Stimulated activated CD8-positive, alpha-beta memory T cell treated with anti-CD3 and anti-CD28 coated beads, Interleukin-15, amount 100 ng/mL, for 1 hour (primary cell): Measurements from ENCODE around the gene FASTKD2.
"Not testable (repeated sequence)": the region's sequence is repeated elsewhere in the genome, so short reads cannot be mapped to it uniquely, and the experiment has no call there.

ENCODE experiments used
- DNase-seq: peaks from one replicate; pipeline ENCODE4 v3.0.0-alpha.2; 2020; ENCODE audit warnings: low read depth

The FASTKD2 gene

GRCh38 chr2:206790311-206790935 lies 25.0 kb downstream of the FASTKD2 start:
- DNase-seq: no peak

GRCh38 chr2:206792645-206793044 lies 27.2 kb downstream of the FASTKD2 start:
- DNase-seq: no peak

GRCh38 chr2:206797376-206797775 lies 32.0 kb downstream of the FASTKD2 start:
- DNase-seq: no peak

- DNase-seq: no peak
These were observed 32.6 kb downstream of the FASTKD2 start for GRCh38 chr2:206798000-206798399.

GRCh38 chr2:206799083-206799482 lies 33.7 kb downstream of the FASTKD2 start:
- no peak for DNase-seq

GRCh38 chr2:206800506-206801417 lies 35.4 kb downstream of the FASTKD2 start:
- DNase-seq: peak; percentile 21

- no peak for DNase-seq
These were observed 36.2 kb downstream of the FASTKD2 start for GRCh38 chr2:206801418-206802189.

- DNase-seq: no peak
These were observed 37.5 kb downstream of the FASTKD2 start for GRCh38 chr2:206802654-206803514.

- no peak for DNase-seq
These were observed 38.9 kb downstream of the FASTKD2 start for GRCh38 chr2:206804326-206804725.

- no peak for DNase-seq
These were observed 40.6 kb downstream of the FASTKD2 start for GRCh38 chr2:206805887-206806607.

GRCh38 chr2:206807624-206808023 lies 42.2 kb downstream of the FASTKD2 start:
- DNase-seq: not testable (repeated sequence)

GRCh38 chr2:206812471-206812870 lies 47.1 kb downstream of the FASTKD2 start:
- DNase-seq: not testable (repeated sequence)

GRCh38 chr2:206814498-206814897 lies 49.1 kb downstream of the FASTKD2 start:
- no peak for DNase-seq

- no peak for DNase-seq
These were observed 55.4 kb downstream of the FASTKD2 start for GRCh38 chr2:206820807-206821206.

- DNase-seq: no peak
These were observed 57.8 kb downstream of the FASTKD2 start for GRCh38 chr2:206823178-206823577.

GRCh38 chr2:206824087-206824618 lies 58.7 kb downstream of the FASTKD2 start:
- DNase-seq: no peak

GRCh38 chr2:206824993-206825392 lies 59.6 kb downstream of the FASTKD2 start:
- DNase-seq: no peak

GRCh38 chr2:206831442-206831995 lies 66.1 kb downstream of the FASTKD2 start:
- no peak for DNase-seq

GRCh38 chr2:206832873-206833272 lies 67.5 kb downstream of the FASTKD2 start:
- no peak for DNase-seq

- no peak for DNase-seq
These were observed 67.9 kb downstream of the FASTKD2 start for GRCh38 chr2:206833291-206833690.
